IMR-90 (cell line): ENCODE measurements around the gene PLCB4. TPM values are rescaled to one million over a fixed set of nuclear protein-coding genes. Genes with fewer than 3 reads are reported as not detected.

Experiments
- ATAC-seq: fragments of 200-7000 bp; cut with Tn5 transposase; 2 replicates; pipeline ENCODE4 v1.9.1; 2020; ENCODE audit warnings: low read depth, mild to moderate bottlenecking, moderate library complexity
- BruUV-seq: library from RNA; stranded (reverse); fragments of 400-500 nt; replicated peaks from 2 replicates; lab custom pipeline; 2021; lab: Mats Ljungman, UMichigan
- CTCF ChIA-PET: fragments of 300-600 bp; formaldehyde crosslinking; extraction: SDS; loops from one replicate; lab custom pipeline; 2021; ENCODE audit warnings: antibody characterized with exemption; lab: Yijun Ruan, JAX
- POLR2A ChIA-PET: fragments of 300-600 bp; sonication (Branson Sonifier 250); formaldehyde crosslinking; loops from one replicate; lab custom pipeline; 2022; ENCODE audit warnings: antibody characterized with exemption; ENCODE audit not compliant: unreplicated experiment; lab: Charles Lee
- DNase-seq: peaks from one replicate; pipeline ENCODE4 v3.0.0; 2013
- H2AFZ ChIP-seq: replicated peaks from 2 replicates; pipeline ENCODE3; 2013; ENCODE audit warnings: low read length, mild to moderate bottlenecking; ENCODE audit not compliant: poor library complexity
- H2AK5ac ChIP-seq: 2 replicates; pipeline ENCODE4 v1.6.1; 2013; ENCODE audit warnings: low read depth, low read length, inconsistent platforms
- H2AK9ac ChIP-seq: replicated peaks from 2 replicates; pipeline ENCODE3; 2013; ENCODE audit warnings: mild to moderate bottlenecking, low read depth, low read length, moderate library complexity; ENCODE audit not compliant: poor library complexity
- H2BK120ac ChIP-seq: 2 replicates; pipeline ENCODE4 v1.6.1; 2013; ENCODE audit warnings: low read depth, low read length, inconsistent platforms
- H2BK15ac ChIP-seq: 3 replicates; pipeline ENCODE4 v1.6.1; 2013; ENCODE audit warnings: low read depth, low read length, inconsistent platforms
- H2BK20ac ChIP-seq: 2 replicates; pipeline ENCODE4 v1.6.1; 2013; ENCODE audit warnings: low read depth, mild to moderate bottlenecking, inconsistent platforms, low read length, moderate library complexity
- H2BK5ac ChIP-seq: 2 replicates; pipeline ENCODE4 v1.6.1; 2013; ENCODE audit warnings: mild to moderate bottlenecking, low read depth, low read length, inconsistent platforms; ENCODE audit not compliant: poor library complexity, severe bottlenecking
- H3K14ac ChIP-seq: replicated peaks from 2 replicates; pipeline ENCODE4 v1.6.1; 2013; ENCODE audit warnings: low read depth, low read length, inconsistent platforms
- H3K18ac ChIP-seq: 2 replicates; pipeline ENCODE4 v1.6.1; 2013; ENCODE audit warnings: low read depth, low read length, control low read depth
- H3K23ac ChIP-seq: 2 replicates; pipeline ENCODE4 v1.6.1; 2013; ENCODE audit warnings: low read depth, low read length, inconsistent platforms
- H3K27ac ChIP-seq: 2 replicates; pipeline ENCODE4 v1.5.1; 2013; ENCODE audit warnings: mild to moderate bottlenecking, control low read depth, low read length; ENCODE audit not compliant: insufficient read depth
- H3K27me3 ChIP-seq: 2 replicates; pipeline ENCODE4 v1.6.1; 2013; ENCODE audit warnings: low read length; ENCODE audit not compliant: control insufficient read depth, insufficient read depth
- H3K36me3 ChIP-seq: 2 replicates; pipeline ENCODE4 v1.6.1; 2013; ENCODE audit warnings: low read length, mixed read lengths; ENCODE audit not compliant: control insufficient read depth, insufficient read depth
- H3K4ac ChIP-seq: 2 replicates; pipeline ENCODE4 v1.6.1; 2013; ENCODE audit warnings: low read depth, low read length, inconsistent platforms
- H3K4me1 ChIP-seq: 2 replicates; pipeline ENCODE4 v1.6.1; 2013; ENCODE audit warnings: low read length, mixed read lengths; ENCODE audit not compliant: control insufficient read depth, insufficient read depth
- H3K4me2 ChIP-seq: 2 replicates; pipeline ENCODE4 v1.6.1; 2013; ENCODE audit warnings: low read depth, mild to moderate bottlenecking, control low read depth, low read length, moderate library complexity
- H3K4me3 ChIP-seq: 2 replicates; pipeline ENCODE4 v1.5.1; 2013; ENCODE audit warnings: low read depth, mild to moderate bottlenecking, control low read depth, low read length, moderate library complexity; ENCODE audit not compliant: insufficient read depth
- H3K56ac ChIP-seq: 2 replicates; pipeline ENCODE4 v1.6.1; 2013; ENCODE audit warnings: low read length, inconsistent platforms; ENCODE audit not compliant: insufficient read depth; ENCODE audit errors: extremely low read depth
- H3K79me1 ChIP-seq, 2 experiments: 2 replicates each; pipeline ENCODE4 v1.6.1; 2013; ENCODE audit warnings: low read length in 2 of 2, inconsistent platforms in 1 of 2, low read depth in 1 of 2
- H3K9ac ChIP-seq: 2 replicates; pipeline ENCODE4 v1.6.1; 2013; ENCODE audit warnings: low read depth, low read length, control low read depth
- H3K9me1 ChIP-seq: 2 replicates; pipeline ENCODE4 v1.6.1; 2013; ENCODE audit warnings: low read length, inconsistent platforms; ENCODE audit not compliant: insufficient read depth
- H3K9me3 ChIP-seq: 2 replicates; pipeline ENCODE4 v1.6.1; 2013; ENCODE audit warnings: low read length; ENCODE audit not compliant: control insufficient read depth, insufficient read depth
- H4K20me1 ChIP-seq: 2 replicates; pipeline ENCODE4 v1.6.1; 2013; ENCODE audit warnings: low read length, inconsistent platforms; ENCODE audit not compliant: insufficient read depth
- H4K5ac ChIP-seq: 2 replicates; pipeline ENCODE4 v1.6.1; 2013; ENCODE audit warnings: mild to moderate bottlenecking, low read depth, low read length, control low read depth
- H4K8ac ChIP-seq, 2 experiments: 2 replicates each; pipeline ENCODE4 v1.6.1; 2013; ENCODE audit warnings: low read depth in 2 of 2, low read length in 2 of 2, control low read depth in 1 of 2, inconsistent platforms in 1 of 2
- H4K91ac ChIP-seq: 2 replicates; pipeline ENCODE4 v1.6.1; 2013; ENCODE audit warnings: low read depth, low read length, inconsistent platforms; ENCODE audit not compliant: insufficient read depth
- BHLHE40 ChIP-seq: fragments of 150-350 bp; IDR thresholded peaks from 2 replicates; pipeline ENCODE4 v1.6.1; 2016; ENCODE audit warnings: mild to moderate bottlenecking, low read depth, low read length
- CEBPB ChIP-seq: IDR thresholded peaks from 2 replicates; pipeline ENCODE4 v1.6.1; 2012; ENCODE audit warnings: low read depth, low read length, improper control_type of control experiment
- CHD1 ChIP-seq: IDR thresholded peaks from 2 replicates; pipeline ENCODE4 v1.6.1; 2012; ENCODE audit warnings: low read depth, low read length, improper control_type of control experiment
- FOS ChIP-seq: fragments of 150-350 bp; IDR thresholded peaks from 2 replicates; pipeline ENCODE4 v1.6.1; 2016; ENCODE audit warnings: low read depth, low read length
- MAFK ChIP-seq: IDR thresholded peaks from 2 replicates; pipeline ENCODE4 v1.6.1; 2012; ENCODE audit warnings: low read depth, low read length, improper control_type of control experiment
- MAZ ChIP-seq: IDR thresholded peaks from 2 replicates; pipeline ENCODE4 v1.6.1; 2012; ENCODE audit warnings: low read depth, mild to moderate bottlenecking, low read length, improper control_type of control experiment, moderate library complexity, borderline replicate concordance
- MXI1 ChIP-seq: IDR thresholded peaks from 2 replicates; pipeline ENCODE4 v1.6.1; 2012; ENCODE audit warnings: low read depth, mild to moderate bottlenecking, low read length, moderate library complexity, borderline replicate concordance
- NFE2L2 ChIP-seq: fragments of 150-350 bp; IDR thresholded peaks from 2 replicates; pipeline ENCODE4 v1.6.1; 2016; ENCODE audit warnings: low read depth, mild to moderate bottlenecking, low read length
- POLR2A ChIP-seq: IDR thresholded peaks from 2 replicates; pipeline ENCODE4 v1.6.1; 2012; ENCODE audit warnings: mild to moderate bottlenecking, low read depth, low read length
- RAD21 ChIP-seq: IDR thresholded peaks from 2 replicates; pipeline ENCODE4 v1.6.1; 2012; ENCODE audit warnings: low read length, improper control_type of control experiment
- RCOR1 ChIP-seq: IDR thresholded peaks from 2 replicates; pipeline ENCODE4 v1.6.1; 2012; ENCODE audit warnings: mild to moderate bottlenecking, low read length, improper control_type of control experiment; ENCODE audit not compliant: insufficient replicate concordance
- RFX5 ChIP-seq: IDR thresholded peaks from 2 replicates; pipeline ENCODE4 v1.8.0; 2012; ENCODE audit warnings: low read depth, mild to moderate bottlenecking, low read length, moderate library complexity
- SMC3 ChIP-seq: fragments of 150-350 bp; IDR thresholded peaks from 2 replicates; pipeline ENCODE4 v1.6.1; 2016; ENCODE audit warnings: low read depth, mild to moderate bottlenecking, antibody characterized with exemption, low read length, moderate library complexity
- USF2 ChIP-seq: fragments of 150-350 bp; IDR thresholded peaks from 2 replicates; pipeline ENCODE4 v1.6.1; 2017; ENCODE audit warnings: mild to moderate bottlenecking, antibody characterized with exemption, low read length, low read depth
- WGBS, 2 experiments: methylation state at CpG; one replicate each; pipeline versions ENCODE4 v1.1.5 to v1.1.7; 2013; ENCODE audit warnings: missing lambda C conversion rate in 2 of 2; ENCODE audit not compliant: insufficient read length in 1 of 2; ENCODE audit errors: extremely low coverage in 2 of 2; 5-methylcytosine and 5-hydroxymethylcytosine counted together
- dilution Hi-C: fragments of 300-500 bp; cut with HindIII; formaldehyde crosslinking; loops from one replicate; pipeline ENCODE4 v1.14.3; 2018; ENCODE audit warnings: low sequenced_read_pairs; ENCODE audit not compliant: unreplicated experiment
- in situ Hi-C: fragments of 300-500 bp; cut with MboI; formaldehyde crosslinking; loops from 3 replicates; pipeline ENCODE4 v1.14.3; 2019; ENCODE audit warnings: low sequenced_read_pairs, inconsistent platforms, mixed read lengths
- intact Hi-C: fragments of 100-400 bp; cut with micrococcal nuclease; formaldehyde crosslinking; loops from 2 replicates; pipeline ENCODE4 v1.10.0; 2022
- polyA plus RNA-seq, 3 experiments: library from polyadenylated mRNA; depleted of rRNA; stranded (reverse); fragments of >200 nt; gene quantifications; 2 replicates each; pipeline ENCODE4 v1.2.3, GENCODE V29; 2012; ENCODE audit warnings: low replicate concordance in 1 of 3
- total RNA-seq: library from RNA; depleted of rRNA; stranded (reverse); fragments of >200 nt; gene quantifications from 2 replicates; pipeline ENCODE4 v1.2.3, GENCODE V29; 2012
- TF ChIP-seq, protein P1 (sequence below): conservative IDR thresholded peaks from 2 replicates; pipeline ENCODE4 v1.5.1; 2012; ENCODE audit warnings: mild to moderate bottlenecking, low read depth, low read length, improper control_type of control experiment
- TF ChIP-seq, protein P2 (sequence below): fragments of 150-350 bp; IDR thresholded peaks from 2 replicates; pipeline ENCODE4 v1.6.1; 2016; ENCODE audit warnings: low read depth, mild to moderate bottlenecking, low read length, moderate library complexity, borderline replicate concordance

Gene PLCB4
- total and polyA plus RNA-seq, 2 of the 4 experiments (the other 2 are of a cell fraction), result 12.5 to 24.0 TPM

GRCh38 chr20:9280666-9281065, 211.8 kb downstream of the PLCB4 start:
- dilution Hi-C loops, result no loop called here
- no peak overlapping the region for H2BK15ac ChIP-seq
- no peak overlapping the region for H2AK5ac ChIP-seq
- intact Hi-C loops, result no loop called here
- no CpG with 5 or more reads among the region's 5 CpGs for WGBS, 2 experiments
- H3K4ac ChIP-seq, result no peak overlapping the region
- H4K5ac ChIP-seq, result no peak overlapping the region
- H3K36me3 ChIP-seq, result no peaks in the 10 kb centered on the region
- no peak overlapping the region for H4K8ac ChIP-seq
- no peaks in the 10 kb centered on the region for H3K27me3 ChIP-seq
- H4K91ac ChIP-seq, result no peak overlapping the region
- POLR2A ChIA-PET, result interaction anchor here (0.6 kb wide), 1 partner anchor 172 kb away, joined by 4 read pairs; no protein-coding TSS in a partner anchor
- no peak overlapping the region for H3K56ac ChIP-seq
- H4K20me1 ChIP-seq, result 0 out of 2 replicates have a peak, but pooled peaks cover 7% of the 10 kb centered on the region
- H3K4me3 ChIP-seq, result no peak overlapping the region
- no peak overlapping the region for H3K4me2 ChIP-seq
- no peaks in the 10 kb centered on the region for H3K9me1 ChIP-seq
- no peak overlapping the region for H3K9ac ChIP-seq
- H3K9me3 ChIP-seq, result no peaks in the 10 kb centered on the region
- H3K23ac ChIP-seq, result no peak overlapping the region
- no peak overlapping the region for H3K14ac ChIP-seq
- BruUV-seq, result no TSS peak
- no peak overlapping the region for H2BK120ac ChIP-seq
- ATAC-seq, result no peak
- CTCF ChIA-PET, result interaction anchor here (0.6 kb wide), 1 partner anchor 13 kb away, joined by 4 read pairs; no protein-coding TSS in a partner anchor
- no peak overlapping the region for H2AFZ ChIP-seq
- no peaks in the 10 kb centered on the region; the same call in none of the 2 replicates for H3K4me1 ChIP-seq
- peaks cover 29 to 54% of the 10 kb centered on the region in 2 experiments for H3K79me1 ChIP-seq
- no peak overlapping the region for H2BK20ac ChIP-seq
- TF ChIP-seq FOS, result no peak
- no peak for TF ChIP-seq RAD21
- no peak for TF ChIP-seq MAFK
- TF ChIP-seq NFE2L2, result no peak
- no peak for TF ChIP-seq RFX5
- TF ChIP-seq CHD1, result no peak
- TF ChIP-seq CEBPB, result no peak
- no peak for TF ChIP-seq RCOR1
- TF ChIP-seq USF2, result no peak
- TF ChIP-seq, protein P1, sequence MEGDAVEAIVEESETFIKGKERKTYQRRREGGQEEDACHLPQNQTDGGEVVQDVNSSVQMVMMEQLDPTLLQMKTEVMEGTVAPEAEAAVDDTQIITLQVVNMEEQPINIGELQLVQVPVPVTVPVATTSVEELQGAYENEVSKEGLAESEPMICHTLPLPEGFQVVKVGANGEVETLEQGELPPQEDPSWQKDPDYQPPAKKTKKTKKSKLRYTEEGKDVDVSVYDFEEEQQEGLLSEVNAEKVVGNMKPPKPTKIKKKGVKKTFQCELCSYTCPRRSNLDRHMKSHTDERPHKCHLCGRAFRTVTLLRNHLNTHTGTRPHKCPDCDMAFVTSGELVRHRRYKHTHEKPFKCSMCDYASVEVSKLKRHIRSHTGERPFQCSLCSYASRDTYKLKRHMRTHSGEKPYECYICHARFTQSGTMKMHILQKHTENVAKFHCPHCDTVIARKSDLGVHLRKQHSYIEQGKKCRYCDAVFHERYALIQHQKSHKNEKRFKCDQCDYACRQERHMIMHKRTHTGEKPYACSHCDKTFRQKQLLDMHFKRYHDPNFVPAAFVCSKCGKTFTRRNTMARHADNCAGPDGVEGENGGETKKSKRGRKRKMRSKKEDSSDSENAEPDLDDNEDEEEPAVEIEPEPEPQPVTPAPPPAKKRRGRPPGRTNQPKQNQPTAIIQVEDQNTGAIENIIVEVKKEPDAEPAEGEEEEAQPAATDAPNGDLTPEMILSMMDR, result no peak
- TF ChIP-seq, protein P2, sequence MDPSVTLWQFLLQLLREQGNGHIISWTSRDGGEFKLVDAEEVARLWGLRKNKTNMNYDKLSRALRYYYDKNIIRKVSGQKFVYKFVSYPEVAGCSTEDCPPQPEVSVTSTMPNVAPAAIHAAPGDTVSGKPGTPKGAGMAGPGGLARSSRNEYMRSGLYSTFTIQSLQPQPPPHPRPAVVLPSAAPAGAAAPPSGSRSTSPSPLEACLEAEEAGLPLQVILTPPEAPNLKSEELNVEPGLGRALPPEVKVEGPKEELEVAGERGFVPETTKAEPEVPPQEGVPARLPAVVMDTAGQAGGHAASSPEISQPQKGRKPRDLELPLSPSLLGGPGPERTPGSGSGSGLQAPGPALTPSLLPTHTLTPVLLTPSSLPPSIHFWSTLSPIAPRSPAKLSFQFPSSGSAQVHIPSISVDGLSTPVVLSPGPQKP, result no peak
- no peak for TF ChIP-seq SMC3
- no peak for TF ChIP-seq MAZ
- no peak for TF ChIP-seq BHLHE40
- TF ChIP-seq MXI1, result no peak
- no peak for TF ChIP-seq POLR2A
- DNase-seq, result peak; percentile 21
- no peak overlapping the region for H2BK5ac ChIP-seq
- no peak overlapping the region for H2AK9ac ChIP-seq
- H3K27ac ChIP-seq, result no peak overlapping the region
- H3K18ac ChIP-seq, result no peak overlapping the region
- in situ Hi-C loops, result no loop called here
